GM23338 (cell line): ENCODE data around the gene RPL41.

Source experiments
- CREB1 ChIP-seq: fragments of 250-450 bp; sonication (Bioruptor Pico); IDR thresholded peaks from 2 replicates; pipeline ENCODE4 v1.5.0; 2020; ENCODE audit warnings: low read depth, mild to moderate bottlenecking, moderate library complexity
- EZH2 ChIP-seq: fragments of 200-600 bp; sonication (generic); IDR thresholded peaks from one replicate; pipeline ENCODE4 v1.8.0; 2017; ENCODE audit warnings: antibody characterized with exemption, mild to moderate bottlenecking, low read depth; ENCODE audit not compliant: unreplicated experiment
- EZH2phosphoT487 ChIP-seq: fragments of 200-600 bp; sonication (generic); IDR thresholded peaks from one replicate; pipeline ENCODE4 v1.8.1; 2018; ENCODE audit warnings: antibody characterized with exemption; ENCODE audit not compliant: unreplicated experiment
- JUNB ChIP-seq: IDR thresholded peaks from one replicate; pipeline ENCODE4 v1.6.1; 2016; ENCODE audit warnings: antibody characterized with exemption; ENCODE audit not compliant: unreplicated experiment
- NANOG ChIP-seq: IDR thresholded peaks from 2 replicates; pipeline ENCODE4 v1.6.1; 2016; ENCODE audit warnings: antibody characterized with exemption, borderline replicate concordance
- POLR2AphosphoS5 ChIP-seq: IDR thresholded peaks from 2 replicates; pipeline ENCODE4 v1.6.1; 2016; ENCODE audit warnings: antibody characterized with exemption, low read depth
- ZNF462 ChIP-seq: fragments of 250-450 bp; sonication (Bioruptor Pico); IDR thresholded peaks from 2 replicates; pipeline ENCODE4 v1.5.0; 2020; ENCODE audit warnings: mild to moderate bottlenecking, moderate library complexity
- TF ChIP-seq, protein P1 (sequence below), 2 experiments: fragments of 200-600 bp in 1 of 2; sonication (generic) in 1 of 2; conservative IDR thresholded peaks; 2 replicates each; pipeline versions ENCODE4 v1.5.1 to v1.6.1; 2016 to 2017; ENCODE audit warnings: antibody characterized with exemption in 2 of 2, low read depth in 2 of 2, mild to moderate bottlenecking in 2 of 2, moderate library complexity in 1 of 2
- TF ChIP-seq, protein P2 (sequence below): IDR thresholded peaks from one replicate; pipeline ENCODE4 v1.6.1; 2018; ENCODE audit warnings: antibody characterized with exemption; ENCODE audit not compliant: unreplicated experiment

DNA sequence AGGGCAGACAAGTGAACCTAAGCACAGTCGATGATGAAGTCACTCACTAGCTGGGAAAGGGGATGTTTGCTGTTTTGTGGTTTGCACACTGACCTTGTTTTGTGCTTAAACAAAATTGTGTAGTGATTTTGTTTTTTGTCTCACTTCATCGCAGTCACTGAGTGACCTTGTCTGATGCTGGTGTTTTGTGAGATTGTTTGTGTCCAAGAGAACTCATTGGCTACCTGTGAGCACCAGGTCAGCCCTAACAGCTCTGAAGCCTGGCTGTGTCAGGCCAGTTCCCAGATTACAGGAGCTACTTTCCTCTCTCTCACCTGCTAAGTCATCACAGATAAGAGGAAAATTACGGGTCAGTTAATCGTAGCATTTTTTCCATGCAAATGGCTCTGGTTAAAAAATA, 7.7 kb downstream of the RPL41 start:
- TF ChIP-seq, protein P1, sequence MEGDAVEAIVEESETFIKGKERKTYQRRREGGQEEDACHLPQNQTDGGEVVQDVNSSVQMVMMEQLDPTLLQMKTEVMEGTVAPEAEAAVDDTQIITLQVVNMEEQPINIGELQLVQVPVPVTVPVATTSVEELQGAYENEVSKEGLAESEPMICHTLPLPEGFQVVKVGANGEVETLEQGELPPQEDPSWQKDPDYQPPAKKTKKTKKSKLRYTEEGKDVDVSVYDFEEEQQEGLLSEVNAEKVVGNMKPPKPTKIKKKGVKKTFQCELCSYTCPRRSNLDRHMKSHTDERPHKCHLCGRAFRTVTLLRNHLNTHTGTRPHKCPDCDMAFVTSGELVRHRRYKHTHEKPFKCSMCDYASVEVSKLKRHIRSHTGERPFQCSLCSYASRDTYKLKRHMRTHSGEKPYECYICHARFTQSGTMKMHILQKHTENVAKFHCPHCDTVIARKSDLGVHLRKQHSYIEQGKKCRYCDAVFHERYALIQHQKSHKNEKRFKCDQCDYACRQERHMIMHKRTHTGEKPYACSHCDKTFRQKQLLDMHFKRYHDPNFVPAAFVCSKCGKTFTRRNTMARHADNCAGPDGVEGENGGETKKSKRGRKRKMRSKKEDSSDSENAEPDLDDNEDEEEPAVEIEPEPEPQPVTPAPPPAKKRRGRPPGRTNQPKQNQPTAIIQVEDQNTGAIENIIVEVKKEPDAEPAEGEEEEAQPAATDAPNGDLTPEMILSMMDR (conservative IDR thresholded peaks at IDR 0.05; ENCODE audit: low read depth in 2 of 2), result no peak
- no peak for TF ChIP-seq EZH2
- no peak for TF ChIP-seq CREB1
- TF ChIP-seq, protein P2, sequence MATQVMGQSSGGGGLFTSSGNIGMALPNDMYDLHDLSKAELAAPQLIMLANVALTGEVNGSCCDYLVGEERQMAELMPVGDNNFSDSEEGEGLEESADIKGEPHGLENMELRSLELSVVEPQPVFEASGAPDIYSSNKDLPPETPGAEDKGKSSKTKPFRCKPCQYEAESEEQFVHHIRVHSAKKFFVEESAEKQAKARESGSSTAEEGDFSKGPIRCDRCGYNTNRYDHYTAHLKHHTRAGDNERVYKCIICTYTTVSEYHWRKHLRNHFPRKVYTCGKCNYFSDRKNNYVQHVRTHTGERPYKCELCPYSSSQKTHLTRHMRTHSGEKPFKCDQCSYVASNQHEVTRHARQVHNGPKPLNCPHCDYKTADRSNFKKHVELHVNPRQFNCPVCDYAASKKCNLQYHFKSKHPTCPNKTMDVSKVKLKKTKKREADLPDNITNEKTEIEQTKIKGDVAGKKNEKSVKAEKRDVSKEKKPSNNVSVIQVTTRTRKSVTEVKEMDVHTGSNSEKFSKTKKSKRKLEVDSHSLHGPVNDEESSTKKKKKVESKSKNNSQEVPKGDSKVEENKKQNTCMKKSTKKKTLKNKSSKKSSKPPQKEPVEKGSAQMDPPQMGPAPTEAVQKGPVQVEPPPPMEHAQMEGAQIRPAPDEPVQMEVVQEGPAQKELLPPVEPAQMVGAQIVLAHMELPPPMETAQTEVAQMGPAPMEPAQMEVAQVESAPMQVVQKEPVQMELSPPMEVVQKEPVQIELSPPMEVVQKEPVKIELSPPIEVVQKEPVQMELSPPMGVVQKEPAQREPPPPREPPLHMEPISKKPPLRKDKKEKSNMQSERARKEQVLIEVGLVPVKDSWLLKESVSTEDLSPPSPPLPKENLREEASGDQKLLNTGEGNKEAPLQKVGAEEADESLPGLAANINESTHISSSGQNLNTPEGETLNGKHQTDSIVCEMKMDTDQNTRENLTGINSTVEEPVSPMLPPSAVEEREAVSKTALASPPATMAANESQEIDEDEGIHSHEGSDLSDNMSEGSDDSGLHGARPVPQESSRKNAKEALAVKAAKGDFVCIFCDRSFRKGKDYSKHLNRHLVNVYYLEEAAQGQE, result no peak
- no peak for TF ChIP-seq NANOG
- no peak for TF ChIP-seq POLR2AphosphoS5
- TF ChIP-seq JUNB, result no peak
- TF ChIP-seq ZNF462 (CRISPR knock-in tag), result no peak
- no peak for TF ChIP-seq EZH2phosphoT487
